ENCODE results near the gene PRKG1. TPM values are rescaled to one million over a fixed set of nuclear protein-coding genes. Genes with fewer than 3 reads are reported as not detected.

PRKG1 gene
- polyA plus RNA-seq, 3 donors = not detected

DNA sequence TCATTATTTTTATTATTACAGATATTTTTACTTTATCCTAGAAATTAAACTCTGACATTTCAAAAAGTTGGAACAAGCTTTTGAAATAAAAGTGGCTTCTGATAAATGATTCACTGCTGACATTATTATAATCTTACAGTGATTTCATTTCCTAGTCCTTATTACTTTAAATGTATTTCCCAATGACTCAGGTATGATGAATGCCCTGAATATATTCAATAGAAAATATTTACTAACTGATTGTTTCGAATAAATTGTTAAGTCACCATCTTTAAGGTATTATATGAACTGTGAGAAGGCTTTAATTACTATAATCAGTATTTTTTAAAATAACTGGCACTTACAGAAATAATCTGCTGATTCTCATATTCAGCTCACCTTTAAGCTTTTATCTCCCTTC is 1261.4 kb downstream of the PRKG1 start:
- WGBS (ENCODE audit: insufficient coverage) = no CpG with 5 or more reads among the region's 1 CpG
- TF ChIP-seq, protein P1, sequence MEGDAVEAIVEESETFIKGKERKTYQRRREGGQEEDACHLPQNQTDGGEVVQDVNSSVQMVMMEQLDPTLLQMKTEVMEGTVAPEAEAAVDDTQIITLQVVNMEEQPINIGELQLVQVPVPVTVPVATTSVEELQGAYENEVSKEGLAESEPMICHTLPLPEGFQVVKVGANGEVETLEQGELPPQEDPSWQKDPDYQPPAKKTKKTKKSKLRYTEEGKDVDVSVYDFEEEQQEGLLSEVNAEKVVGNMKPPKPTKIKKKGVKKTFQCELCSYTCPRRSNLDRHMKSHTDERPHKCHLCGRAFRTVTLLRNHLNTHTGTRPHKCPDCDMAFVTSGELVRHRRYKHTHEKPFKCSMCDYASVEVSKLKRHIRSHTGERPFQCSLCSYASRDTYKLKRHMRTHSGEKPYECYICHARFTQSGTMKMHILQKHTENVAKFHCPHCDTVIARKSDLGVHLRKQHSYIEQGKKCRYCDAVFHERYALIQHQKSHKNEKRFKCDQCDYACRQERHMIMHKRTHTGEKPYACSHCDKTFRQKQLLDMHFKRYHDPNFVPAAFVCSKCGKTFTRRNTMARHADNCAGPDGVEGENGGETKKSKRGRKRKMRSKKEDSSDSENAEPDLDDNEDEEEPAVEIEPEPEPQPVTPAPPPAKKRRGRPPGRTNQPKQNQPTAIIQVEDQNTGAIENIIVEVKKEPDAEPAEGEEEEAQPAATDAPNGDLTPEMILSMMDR (IDR thresholded peaks at IDR 0.05) = no peak
- Mint-ChIP-seq H3K4me1 (no peaks in the 10 kb centered on the region), H3K4me3 (no peak overlapping the region), H3K36me3 (no peaks in the 10 kb centered on the region), H3K9me3 (peaks cover 0 to 3% (median 0%) of the 10 kb centered on the region in 7 donors), H3K27ac (no peak overlapping the region), H3K27me3 (ENCODE audit: low read depth in 3 of 3) (no peaks in the 10 kb centered on the region)
- intact Hi-C loops (cut with micrococcal nuclease) = no loop called here
- no peak overlapping the region for H3K4me2 ChIP-seq (replicated peaks; ENCODE audit: extremely low read depth, low read length, poor library complexity, severe bottlenecking)
- no peaks in the 10 kb centered on the region for H3K4me1 ChIP-seq (ENCODE audit: control insufficient read depth in 1 of 2, insufficient read depth in 2 of 2, low read length in 2 of 2)
- no peaks in the 10 kb centered on the region for H3K79me2 ChIP-seq (ENCODE audit: insufficient read depth, low read length)
- no peak overlapping the region for H3K4me3 ChIP-seq (replicated peaks in 1 of 3; ENCODE audit: low read depth in 2 of 3, low read length in 3 of 3)
- H4K20me1 ChIP-seq (ENCODE audit: insufficient read depth, low read length) = no peaks in the 10 kb centered on the region
- H3K9ac ChIP-seq (ENCODE audit: insufficient read depth, low read length, poor library complexity, severe bottlenecking) = no peak overlapping the region
- H2AFZ ChIP-seq (ENCODE audit: insufficient read depth, low read depth, low read length, poor library complexity, severe bottlenecking) = no peak overlapping the region
- no peak for DNase-seq
- H3K36me3 ChIP-seq (replicated peaks in 1 of 2; ENCODE audit: control insufficient read depth in 1 of 2, insufficient read depth in 2 of 2, low read length in 2 of 2) = no peaks in the 10 kb centered on the region
- H3K27me3 ChIP-seq (ENCODE audit: control insufficient read depth in 2 of 2, insufficient read depth in 2 of 2, low read length in 2 of 2) = no peaks in the 10 kb centered on the region
- H3K27ac ChIP-seq (ENCODE audit: low read depth in 1 of 2, low read length in 2 of 2) = no peak overlapping the region
- H3K9me3 ChIP-seq (replicated peaks in 1 of 2; ENCODE audit: control insufficient read depth in 1 of 2, insufficient read depth in 1 of 2, low read length in 2 of 2) = no peaks in the 10 kb centered on the region

DNA sequence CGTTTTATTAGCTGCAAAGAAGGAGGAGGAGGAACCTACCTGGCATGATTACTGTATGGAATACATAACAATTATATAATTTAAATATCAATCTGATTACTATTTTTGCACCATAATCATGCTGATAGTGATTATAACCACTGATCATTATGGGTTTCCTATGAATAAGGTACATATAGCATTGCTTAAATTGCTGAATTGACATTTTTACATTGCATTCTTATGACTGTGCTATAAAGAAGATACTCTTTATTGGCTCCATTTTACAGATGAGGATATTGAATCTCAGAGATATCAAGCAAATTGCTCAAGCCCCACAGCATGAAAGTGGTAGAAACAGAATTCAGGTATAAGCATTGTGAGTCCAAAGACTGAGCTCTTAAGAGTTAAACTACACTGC is 1262.9 kb downstream of the PRKG1 start:
- TF ChIP-seq, protein P1 (IDR thresholded peaks at IDR 0.05) = no peak
- no peaks in the 10 kb centered on the region for H3K4me1 ChIP-seq (ENCODE audit: control insufficient read depth in 1 of 2, insufficient read depth in 2 of 2, low read length in 2 of 2)
- H3K27ac ChIP-seq (ENCODE audit: low read depth in 1 of 2, low read length in 2 of 2) = no peak overlapping the region
- no peaks in the 10 kb centered on the region for H4K20me1 ChIP-seq (ENCODE audit: insufficient read depth, low read length)
- DNase-seq = no peak
- no peaks in the 10 kb centered on the region for H3K27me3 Mint-ChIP-seq (ENCODE audit: low read depth in 3 of 3)
- no peak overlapping the region for H3K9ac ChIP-seq (ENCODE audit: insufficient read depth, low read length, poor library complexity, severe bottlenecking)
- no peak overlapping the region for H3K4me2 ChIP-seq (replicated peaks; ENCODE audit: extremely low read depth, low read length, poor library complexity, severe bottlenecking)
- WGBS (ENCODE audit: insufficient coverage) = no CpG with 5 or more reads among the region's 1 CpG
- H2AFZ ChIP-seq (ENCODE audit: insufficient read depth, low read depth, low read length, poor library complexity, severe bottlenecking) = no peak overlapping the region
- intact Hi-C loops (cut with micrococcal nuclease) = no loop called here
- no peaks in the 10 kb centered on the region for H3K36me3 Mint-ChIP-seq
- H3K4me3 Mint-ChIP-seq = no peak overlapping the region
- H3K36me3 ChIP-seq (replicated peaks in 1 of 2; ENCODE audit: control insufficient read depth in 1 of 2, insufficient read depth in 2 of 2, low read length in 2 of 2) = no peaks in the 10 kb centered on the region
- H3K27ac Mint-ChIP-seq = no peak overlapping the region
- peaks cover 0 to 3% (median 0%) of the 10 kb centered on the region in 7 donors for H3K9me3 Mint-ChIP-seq
- H3K79me2 ChIP-seq (ENCODE audit: insufficient read depth, low read length) = no peaks in the 10 kb centered on the region
- no peaks in the 10 kb centered on the region for H3K4me1 Mint-ChIP-seq
- no peaks in the 10 kb centered on the region for H3K27me3 ChIP-seq (ENCODE audit: control insufficient read depth in 2 of 2, insufficient read depth in 2 of 2, low read length in 2 of 2)
- no peaks in the 10 kb centered on the region for H3K9me3 ChIP-seq (replicated peaks in 1 of 2; ENCODE audit: control insufficient read depth in 1 of 2, insufficient read depth in 1 of 2, low read length in 2 of 2)
- H3K4me3 ChIP-seq (replicated peaks in 1 of 3; ENCODE audit: low read depth in 2 of 3, low read length in 3 of 3) = no peak overlapping the region
